Mucosa of gallbladder (tissue), 1 donor: ENCODE results near the gene DNAI4. TPM values are rescaled to one million over a fixed set of nuclear protein-coding genes. Genes with fewer than 3 reads are reported as not detected.
"Not testable (repeated sequence)": the region's sequence is repeated elsewhere in the genome, so short reads cannot be mapped to it uniquely, and the experiment has no call there.

Source experiments
- DNase-seq: peaks from one replicate; pipeline ENCODE4 v3.0.0-alpha.2; 2020; ENCODE audit warnings: low spot score
- total RNA-seq: library from RNA; stranded (reverse); gene quantifications from one replicate; pipeline ENCODE4 v1.2.1, GENCODE V29; 2021
- donor health status: DM: no; HTN: no; CAD: no.

Gene DNAI4, protein sequence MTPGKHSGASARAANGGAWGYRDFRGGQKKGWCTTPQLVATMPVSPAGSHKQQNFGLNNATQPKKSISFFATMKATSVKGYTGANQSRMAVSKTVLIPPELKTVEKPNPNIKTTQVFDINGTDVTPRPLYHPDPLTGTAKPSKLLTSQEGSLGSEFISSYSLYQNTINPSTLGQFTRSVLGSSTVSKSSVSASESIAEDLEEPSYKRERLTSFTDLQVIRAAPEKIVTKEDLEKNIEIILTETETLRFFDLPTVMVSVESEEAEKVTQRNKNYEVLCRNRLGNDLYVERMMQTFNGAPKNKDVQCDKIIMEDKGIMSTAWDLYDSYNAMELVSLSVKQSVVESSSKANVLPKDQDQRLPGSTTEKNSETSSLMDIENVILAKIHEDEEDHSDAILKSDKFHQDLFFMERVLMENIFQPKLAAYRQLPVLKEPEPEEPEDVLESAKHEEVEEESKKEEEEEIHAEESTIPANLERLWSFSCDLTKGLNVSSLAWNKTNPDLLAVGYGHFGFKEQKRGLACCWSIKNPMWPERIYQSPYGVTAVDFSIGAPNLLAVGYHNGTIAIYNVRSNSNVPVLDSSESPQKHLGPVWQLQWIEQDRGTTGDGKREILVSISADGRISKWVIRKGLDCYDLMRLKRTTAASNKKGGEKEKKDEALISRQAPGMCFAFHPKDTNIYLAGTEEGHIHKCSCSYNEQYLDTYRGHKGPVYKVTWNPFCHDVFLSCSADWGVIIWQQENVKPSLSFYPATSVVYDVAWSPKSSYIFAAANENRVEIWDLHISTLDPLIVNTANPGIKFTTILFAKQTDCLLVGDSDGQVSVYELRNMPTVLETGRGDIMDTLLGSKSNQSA
- 17.1 TPM for total RNA-seq

DNA sequence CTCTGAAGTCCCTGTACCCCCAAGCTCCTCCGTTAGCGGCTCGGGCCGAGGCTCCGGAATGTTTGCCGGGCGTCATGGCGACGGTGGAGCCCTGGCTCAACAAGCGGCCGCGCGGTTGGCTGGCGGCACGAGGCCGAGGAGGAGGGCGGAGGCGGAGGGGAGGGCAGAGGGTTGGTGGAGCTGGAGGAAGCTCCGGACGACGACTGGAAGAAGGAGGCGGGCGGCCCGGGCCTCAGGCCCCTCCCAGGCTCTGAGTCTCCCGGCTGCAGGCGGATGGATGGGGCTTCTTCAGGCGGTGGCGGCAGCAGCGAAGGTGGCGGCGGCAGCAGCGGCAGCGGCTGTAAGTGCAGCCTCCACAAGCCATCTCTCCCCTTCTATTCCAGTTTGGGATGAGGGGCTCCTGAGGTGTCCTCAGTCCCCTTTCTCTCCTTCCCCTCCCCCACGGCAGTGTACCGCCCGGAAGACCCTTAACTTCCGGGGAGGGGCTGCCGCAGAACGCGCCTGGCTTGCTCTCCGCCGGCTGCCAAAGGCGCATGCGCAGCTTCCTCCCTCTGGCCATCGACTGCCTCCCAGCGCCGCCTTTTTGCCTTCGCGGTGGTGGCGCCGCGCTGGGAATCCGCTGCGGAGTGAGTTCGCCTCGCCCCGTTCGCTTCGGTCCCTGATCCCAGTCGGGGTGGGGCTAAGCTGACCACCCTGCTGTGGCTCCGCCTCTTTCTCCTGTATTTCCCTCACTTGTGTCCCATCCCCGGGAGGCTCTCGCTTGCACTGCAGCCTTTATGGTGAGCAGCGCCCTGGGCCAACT is at the start of gene DNAI4, which contains the start of gene MIER1:
DNAI4 (minus strand) TSS at position 101 of the 802 bp plus-strand sequence; CDS start at position 76, 25 bp downstream.
MIER1 (plus strand) TSS at position 235 of the 802 bp plus-strand sequence; CDS start at position 274, 39 bp downstream.
- peak; percentile 98 for DNase-seq

- DNase-seq = no peak
Observed at GRCh38 chr1:66968574-66968973, 43.9 kb upstream of the DNAI4 start.

DNA sequence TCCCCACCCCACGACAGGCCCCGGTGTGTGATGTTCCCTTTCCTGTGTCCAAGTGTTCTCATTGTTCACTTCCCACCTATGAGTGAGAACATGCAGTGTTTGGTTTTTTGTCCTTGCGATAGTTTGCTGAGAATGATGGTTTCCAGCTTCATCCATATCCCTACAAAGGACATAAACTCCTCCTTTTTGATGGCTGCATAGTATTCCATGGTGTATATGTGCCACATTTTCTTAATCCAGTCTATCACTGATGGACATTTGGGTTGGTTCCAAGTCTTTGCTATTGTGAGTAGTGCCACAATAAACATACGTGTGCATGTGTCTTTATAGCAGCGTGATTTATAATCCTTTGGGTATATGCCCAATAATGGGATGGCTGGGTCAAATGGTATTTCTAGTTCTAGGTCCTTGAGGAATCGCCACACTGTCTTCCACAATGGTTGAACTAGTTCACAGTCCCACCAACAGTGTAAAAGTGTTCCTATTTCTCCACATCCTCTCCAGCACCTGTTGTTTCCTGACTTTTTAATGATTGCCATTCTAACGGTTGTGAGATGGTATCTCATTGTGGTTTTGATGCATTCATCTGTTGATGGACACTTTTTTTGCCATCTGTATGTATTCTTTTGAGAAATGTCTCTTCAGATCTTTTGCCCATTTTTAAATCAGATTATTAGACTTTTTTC is 41.7 kb upstream of the DNAI4 start:
- DNase-seq = not testable (repeated sequence)

DNA sequence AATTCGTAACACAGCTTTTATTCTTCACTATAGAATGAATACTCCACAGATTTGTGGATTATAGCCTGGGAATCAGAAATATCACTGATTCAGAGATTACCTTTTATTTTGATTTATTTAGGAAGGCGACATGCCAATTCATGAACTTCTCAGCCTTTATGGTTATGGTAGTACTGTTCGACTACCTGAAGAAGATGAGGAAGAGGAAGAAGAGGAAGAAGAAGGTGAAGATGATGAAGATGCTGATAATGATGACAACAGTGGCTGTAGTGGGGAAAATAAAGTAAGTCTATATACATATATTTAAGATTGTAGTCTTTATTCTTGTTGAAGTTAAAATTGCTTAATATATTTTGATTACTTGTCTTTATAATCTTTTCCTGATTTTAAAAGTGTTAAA is 33.3 kb upstream of the DNAI4 start:
- DNase-seq = no peak

DNA sequence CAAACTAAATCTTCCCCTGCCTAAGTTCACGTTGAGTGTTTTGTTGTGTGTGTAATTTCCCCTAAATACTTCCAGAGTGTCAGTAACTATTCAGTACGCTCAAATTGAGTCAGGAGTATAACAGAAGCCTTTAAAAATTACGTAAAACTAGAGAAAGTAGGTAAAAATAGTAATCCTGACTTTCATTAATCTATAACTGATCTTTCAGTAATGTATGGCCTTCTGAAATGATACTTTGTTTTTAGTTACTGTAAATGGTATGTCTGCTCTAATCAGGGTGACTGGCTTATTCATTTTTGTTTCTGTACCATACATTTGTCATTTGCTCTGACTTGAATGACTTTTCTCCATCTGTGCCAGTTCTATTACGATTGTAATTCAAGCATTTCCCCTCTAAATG is 29.6 kb upstream of the DNAI4 start:
- no peak for DNase-seq

- DNase-seq = no peak
Observed at GRCh38 chr1:66951513-66951912, 26.9 kb upstream of the DNAI4 start.

- DNase-seq = no peak
Observed at GRCh38 chr1:66947267-66947666, 22.6 kb upstream of the DNAI4 start.

DNA sequence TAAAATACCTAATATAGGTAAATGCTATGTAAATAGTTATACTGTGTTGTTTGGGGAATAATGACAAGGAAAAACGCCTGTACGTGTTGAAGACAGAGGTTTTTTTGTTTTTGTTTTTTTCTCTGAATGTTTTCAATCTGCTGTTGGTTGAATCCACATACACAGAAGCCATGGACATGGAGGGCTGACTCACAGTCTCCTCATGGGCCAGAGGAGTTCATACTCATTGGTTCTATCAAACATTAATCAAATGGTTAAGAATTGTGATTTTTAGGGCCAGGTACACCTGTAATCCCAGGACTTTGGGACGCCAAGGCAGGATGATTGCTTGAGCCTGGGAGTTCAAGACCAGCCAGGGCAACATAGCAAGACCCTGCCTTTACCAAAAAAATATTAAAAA is 20.7 kb upstream of the DNAI4 start:
- DNase-seq = no peak

- DNase-seq = peak; percentile 62
Observed at GRCh38 chr1:66944330-66945274, 19.9 kb upstream of the DNAI4 start.

DNA sequence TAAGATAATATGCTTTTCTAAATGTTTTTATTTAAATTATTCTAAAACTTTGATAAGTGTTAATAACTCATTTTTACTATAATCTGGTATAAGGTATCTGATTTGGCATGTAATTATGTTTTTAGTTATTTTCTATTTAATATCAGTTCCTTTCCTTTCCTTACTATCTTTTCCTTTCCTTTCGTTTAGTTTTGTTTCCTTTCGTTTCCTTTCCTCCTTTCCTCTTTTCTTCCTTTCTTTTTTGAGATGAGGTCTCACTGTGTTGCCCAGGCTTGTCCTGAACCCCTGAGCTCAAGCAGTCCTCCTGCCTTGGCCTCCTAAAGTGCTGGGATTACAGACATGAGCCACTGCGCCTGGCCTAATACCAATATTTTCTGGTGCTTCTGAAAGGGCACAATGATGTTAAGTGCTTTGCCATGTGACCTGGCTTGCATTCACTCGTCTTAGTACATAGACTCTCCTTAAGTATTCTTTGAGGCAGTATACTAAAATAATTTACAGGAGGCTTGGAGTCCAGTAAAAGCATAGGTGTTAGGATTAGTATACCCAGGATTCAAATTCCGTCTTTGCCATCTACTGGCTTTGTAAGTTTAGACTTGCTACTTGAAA is 18.8 kb upstream of the DNAI4 start:
- DNase-seq = no peak

GRCh38 chr1:66940981-66941380 is 16.3 kb upstream of the DNAI4 start:
- DNase-seq = no peak

DNA sequence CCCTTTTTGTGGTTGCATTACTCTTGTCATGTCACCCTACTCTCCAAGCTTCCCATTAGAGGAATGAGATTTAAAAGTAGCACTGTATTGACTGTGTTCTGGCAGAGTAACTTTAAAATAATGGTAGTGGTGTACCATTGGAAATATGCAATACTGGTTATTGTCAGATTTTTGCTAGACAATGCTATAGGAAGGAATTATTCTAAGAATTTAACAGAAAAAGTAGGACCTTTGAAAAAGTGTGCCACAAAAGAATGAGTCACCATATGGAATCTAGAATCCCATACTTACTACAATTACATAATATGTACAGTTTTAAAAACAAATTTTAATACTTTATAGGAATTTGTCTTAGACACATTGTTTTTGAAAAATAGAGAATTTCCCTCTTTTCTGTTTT is 14.0 kb upstream of the DNAI4 start:
- no peak for DNase-seq

GRCh38 chr1:66937529-66938234 is 13.0 kb upstream of the DNAI4 start:
- DNase-seq = no peak

GRCh38 chr1:66933887-66934700 is 9.4 kb upstream of the DNAI4 start:
- DNase-seq = no peak

GRCh38 chr1:66932291-66932690 is 7.6 kb upstream of the DNAI4 start:
- no peak for DNase-seq

GRCh38 chr1:66931590-66931989 is 6.9 kb upstream of the DNAI4 start:
- DNase-seq = no peak

- DNase-seq = no peak
Observed at GRCh38 chr1:66930823-66931174, 6.1 kb upstream of the DNAI4 start.
